ENCODE measurements around the gene KLF11.

KLF11 gene

GRCh38 chr2:10043256-10043905, at the start of gene KLF11:
TSS of gene KLF11 (plus strand) at chr2:10043550. CDS start at chr2:10043717, 167 bp downstream.
- peak; percentile 87 for DNase-seq (ENCODE audit: low read depth)

DNA sequence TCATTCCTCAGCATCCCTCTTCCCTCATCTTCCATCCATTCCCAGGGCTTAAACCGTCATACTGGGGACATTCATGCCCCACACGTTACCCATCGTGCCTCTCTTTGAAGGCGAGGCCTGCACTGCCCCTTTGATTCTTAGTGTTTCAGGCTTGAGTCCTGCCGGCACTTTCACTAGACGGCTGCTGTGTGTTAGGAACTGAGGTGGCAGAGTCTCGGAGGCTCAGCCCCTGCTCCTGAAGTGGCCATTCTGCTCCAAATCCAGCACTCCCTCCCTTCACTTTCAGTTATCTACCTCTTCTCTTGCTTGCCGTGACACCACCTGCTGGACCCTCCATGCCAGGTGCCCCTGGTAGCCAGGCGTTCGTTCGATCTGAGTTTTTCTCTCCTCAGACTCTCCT, 48.9 kb upstream of the KLF11 start:
- no peak for DNase-seq (ENCODE audit: low read depth)

DNA sequence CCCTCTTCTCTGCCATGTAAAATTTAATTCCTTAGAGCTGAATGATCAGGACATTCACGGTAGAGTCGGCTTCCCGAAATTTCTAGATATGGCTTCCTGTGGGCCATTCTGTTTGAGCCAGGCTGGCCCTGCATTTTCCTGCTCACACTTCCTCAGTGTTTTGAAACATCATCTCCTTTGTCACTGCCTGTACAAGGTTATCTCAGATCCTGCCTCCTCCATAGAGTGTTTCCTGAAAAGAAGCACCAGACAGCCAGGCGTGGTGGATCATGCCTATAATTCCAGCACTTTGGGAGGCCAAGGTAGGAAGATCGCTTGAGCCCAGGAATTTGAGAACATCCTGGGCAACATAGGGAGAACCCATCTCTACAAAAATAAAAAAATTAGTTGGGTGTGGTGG, 48.3 kb upstream of the KLF11 start:
- DNase-seq (ENCODE audit: low read depth), result no peak

DNA sequence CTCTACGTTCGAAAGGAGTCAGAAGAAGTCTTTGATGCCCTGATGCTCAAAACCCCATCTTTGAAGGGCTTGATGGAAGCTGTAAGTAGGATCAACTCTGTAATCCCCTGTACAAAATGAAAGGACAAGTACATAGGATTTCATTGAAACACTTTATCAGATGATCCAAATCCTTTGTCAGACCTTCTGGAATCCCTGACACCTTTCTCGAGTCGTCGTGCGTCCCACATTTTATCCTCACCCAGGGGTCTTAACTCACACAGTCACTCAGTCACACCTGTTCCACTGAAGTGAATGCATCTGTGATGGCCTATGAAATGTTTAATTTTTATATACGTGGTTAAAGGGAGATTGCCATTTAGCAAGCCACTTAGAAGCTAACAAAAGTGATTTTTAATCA, 47.0 kb upstream of the KLF11 start:
- DNase-seq (ENCODE audit: low read depth), result no peak

DNA sequence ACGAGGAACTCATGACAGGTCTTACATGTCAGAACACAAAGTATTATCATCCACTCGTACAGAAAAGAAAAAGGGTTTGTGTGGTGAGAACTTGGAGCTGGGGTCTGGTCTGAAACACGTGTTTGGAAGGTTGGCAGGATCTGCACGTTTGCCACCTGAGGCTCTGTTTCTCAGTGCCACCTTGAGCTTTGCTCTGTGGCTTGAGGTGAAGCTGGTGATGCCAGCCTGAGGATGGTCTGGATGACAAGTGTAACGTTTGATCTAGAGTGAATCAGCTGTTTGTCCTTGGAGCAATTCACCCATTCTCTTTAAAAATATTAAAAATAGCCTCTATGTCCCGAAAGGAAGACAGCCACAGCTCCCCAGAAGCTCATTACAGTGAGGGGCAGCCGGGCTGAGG, 45.4 kb upstream of the KLF11 start:
- DNase-seq (ENCODE audit: low read depth), result no peak

DNA sequence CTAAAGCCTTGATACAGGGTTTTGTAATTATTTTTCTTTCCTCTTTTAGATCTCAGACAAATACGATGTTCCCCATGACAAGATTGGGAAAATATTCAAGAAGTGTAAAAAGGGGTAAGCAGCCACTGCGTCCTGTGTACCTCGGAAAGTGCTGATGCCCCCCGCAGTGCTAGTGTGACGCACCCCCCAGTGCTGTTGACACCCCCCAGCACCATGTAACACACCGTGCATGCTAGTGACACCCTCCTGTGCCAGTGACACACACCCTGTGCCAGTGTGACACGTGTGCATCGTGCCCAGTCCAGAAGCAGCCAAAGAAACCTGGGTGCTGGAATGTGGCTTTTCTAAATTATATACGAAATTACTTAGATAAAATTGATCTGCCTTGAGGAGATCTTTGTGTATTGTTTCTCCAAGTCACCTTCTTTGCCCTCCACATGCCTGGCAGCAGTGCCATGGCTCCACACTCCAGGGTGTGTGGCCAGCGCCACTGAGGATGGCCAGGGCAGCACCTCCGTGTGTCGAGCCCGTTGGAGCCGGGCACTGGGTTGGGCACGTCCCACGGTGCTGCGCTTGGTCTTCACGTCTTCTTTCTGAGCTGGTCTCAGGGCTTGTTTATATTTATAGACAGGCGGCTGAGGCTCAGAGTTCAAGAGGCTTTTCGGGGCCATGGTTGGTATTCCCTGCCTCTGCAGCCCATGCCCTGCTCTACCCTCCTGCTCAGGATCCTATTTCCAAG, 44.3 kb upstream of the KLF11 start:
- no peak for DNase-seq (ENCODE audit: low read depth)

- DNase-seq (ENCODE audit: low read depth), result no peak
Observed at GRCh38 chr2:9999693-10000092, 43.7 kb upstream of the KLF11 start.

DNA sequence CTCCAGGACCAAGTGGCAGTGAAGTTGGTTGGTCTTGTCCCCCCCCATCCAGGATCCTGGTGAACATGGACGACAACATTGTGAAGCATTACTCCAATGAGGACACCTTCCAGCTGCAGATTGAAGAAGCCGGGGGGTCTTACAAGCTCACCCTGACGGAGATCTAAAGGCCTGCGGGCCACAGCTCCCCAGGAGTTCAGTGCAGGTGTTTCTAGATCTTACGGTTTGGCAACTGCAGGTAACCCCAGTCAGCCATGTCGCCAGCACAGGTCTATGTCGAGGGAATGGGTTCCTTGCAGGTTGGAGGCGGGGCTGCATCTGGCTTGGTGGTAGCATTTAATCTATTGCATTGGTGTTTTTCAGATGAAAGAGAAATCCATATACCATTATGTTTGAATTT, 42.8 kb upstream of the KLF11 start:
- DNase-seq (ENCODE audit: low read depth), result no peak

- DNase-seq (ENCODE audit: low read depth), result no peak
Observed at GRCh38 chr2:10001586-10001985, 41.8 kb upstream of the KLF11 start.

DNA sequence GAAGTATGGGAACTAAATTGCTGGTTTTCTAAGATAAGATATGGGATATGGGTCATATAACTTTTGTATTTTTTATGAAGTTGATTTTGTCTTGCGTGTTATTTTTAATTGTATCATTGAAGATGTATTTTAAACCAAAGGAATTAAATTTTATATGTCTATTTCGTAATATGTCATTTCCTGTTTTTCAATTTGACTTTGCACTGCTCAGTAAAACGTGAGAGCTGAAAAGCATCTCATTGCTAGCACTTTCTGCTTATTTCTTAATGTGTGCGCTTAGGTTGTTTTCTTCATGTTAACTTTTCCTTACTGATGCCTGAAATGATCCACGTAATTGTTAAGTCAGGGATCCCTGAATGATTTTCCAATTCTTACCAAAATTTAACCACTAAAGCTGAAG, 41.2 kb upstream of the KLF11 start:
- DNase-seq (ENCODE audit: low read depth), result no peak

- no peak for DNase-seq (ENCODE audit: low read depth)
Observed at GRCh38 chr2:10002681-10003080, 40.7 kb upstream of the KLF11 start.

GRCh38 chr2:10003206-10004125, 39.9 kb upstream of the KLF11 start:
- DNase-seq (ENCODE audit: low read depth), result no peak

DNA sequence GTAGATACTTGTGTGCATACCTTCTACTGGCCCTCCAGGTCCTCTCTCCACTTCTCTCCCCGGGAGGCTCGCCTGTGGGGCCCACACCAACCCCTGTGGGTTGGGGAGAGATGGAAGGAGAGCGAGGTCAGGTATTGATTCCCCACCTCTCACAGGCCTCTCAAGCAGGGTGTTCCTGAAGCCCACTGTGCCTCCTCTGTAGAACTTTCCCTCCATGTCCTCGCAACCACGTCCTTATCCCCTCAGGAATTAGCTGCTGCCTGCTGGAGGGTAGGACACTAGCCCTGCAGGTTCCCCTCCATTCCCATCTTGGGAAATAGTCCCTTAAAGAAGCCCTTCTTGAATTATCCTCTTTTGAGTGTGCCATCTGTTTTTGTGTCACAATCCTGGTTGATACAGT, 38.9 kb upstream of the KLF11 start:
- no peak for DNase-seq (ENCODE audit: low read depth)

GRCh38 chr2:10004836-10005235, 38.5 kb upstream of the KLF11 start:
- DNase-seq (ENCODE audit: low read depth), result no peak

GRCh38 chr2:10005461-10006235, 37.7 kb upstream of the KLF11 start:
- DNase-seq (ENCODE audit: low read depth), result no peak

GRCh38 chr2:10006236-10007161, 36.9 kb upstream of the KLF11 start:
- no peak for DNase-seq (ENCODE audit: low read depth)

- DNase-seq (ENCODE audit: low read depth), result no peak
Observed at GRCh38 chr2:10007435-10007834, 35.9 kb upstream of the KLF11 start.

GRCh38 chr2:10007921-10008808, 35.2 kb upstream of the KLF11 start:
- DNase-seq (ENCODE audit: low read depth), result no peak

GRCh38 chr2:10008809-10009176, 34.6 kb upstream of the KLF11 start:
- no peak for DNase-seq (ENCODE audit: low read depth)

GRCh38 chr2:10009271-10009810, 34.0 kb upstream of the KLF11 start:
- DNase-seq (ENCODE audit: low read depth), result no peak

Data from CMK (cell line).